Measurements from ENCODE around the gene CALHM5. TPM values are rescaled to one million over a fixed set of nuclear protein-coding genes. Genes with fewer than 3 reads are reported as not detected.

CALHM5 gene
- total and polyA plus RNA-seq, 3 donors from 2014 or later, result 1.5 to 2.0 (median 2.0) TPM

- no peak for TF ChIP-seq CTCF (IDR thresholded peaks at IDR 0.05)
- intact Hi-C loops (cut with DNase I; ENCODE audit: low total_unique reads), result no loop called here
- no peaks in the 10 kb centered on the region for H3K9me3 ChIP-seq
- no peak for DNase-seq
- no peak overlapping the region for H3K4me3 ChIP-seq
- H3K4me1 ChIP-seq, result no peaks in the 10 kb centered on the region
- no peaks in the 10 kb centered on the region for H3K27me3 ChIP-seq
- WGBS, 2 donors, result 90 to 94% methylated on average over 1 of the region's 1 CpG
- no peaks in the 10 kb centered on the region for H3K36me3 ChIP-seq (ENCODE audit: low read depth, missing control alignments)
- H3K27ac ChIP-seq, result no peak overlapping the region
Measured at GRCh38 chr6:116528133-116528532, 16.7 kb downstream of the CALHM5 start.

GRCh38 chr6:116528780-116529179, 17.3 kb downstream of the CALHM5 start:
- TF ChIP-seq POLR2A (IDR thresholded peaks at IDR 0.05) (no peak), CTCF (IDR thresholded peaks at IDR 0.05) (no peak)
- Histone ChIP-seq H3K27me3 (no peaks in the 10 kb centered on the region), H3K4me1 (no peaks in the 10 kb centered on the region), H3K27ac (no peak overlapping the region), H3K36me3 (ENCODE audit: low read depth, missing control alignments) (no peaks in the 10 kb centered on the region), H3K4me3 (no peak overlapping the region), H3K9me3 (no peaks in the 10 kb centered on the region)
- DNase-seq, result no peak
- intact Hi-C loops (cut with DNase I; ENCODE audit: low total_unique reads), result no loop called here
- WGBS, 2 donors, result 68 to 83% methylated on average over 3 of the region's 3 CpGs

DNA sequence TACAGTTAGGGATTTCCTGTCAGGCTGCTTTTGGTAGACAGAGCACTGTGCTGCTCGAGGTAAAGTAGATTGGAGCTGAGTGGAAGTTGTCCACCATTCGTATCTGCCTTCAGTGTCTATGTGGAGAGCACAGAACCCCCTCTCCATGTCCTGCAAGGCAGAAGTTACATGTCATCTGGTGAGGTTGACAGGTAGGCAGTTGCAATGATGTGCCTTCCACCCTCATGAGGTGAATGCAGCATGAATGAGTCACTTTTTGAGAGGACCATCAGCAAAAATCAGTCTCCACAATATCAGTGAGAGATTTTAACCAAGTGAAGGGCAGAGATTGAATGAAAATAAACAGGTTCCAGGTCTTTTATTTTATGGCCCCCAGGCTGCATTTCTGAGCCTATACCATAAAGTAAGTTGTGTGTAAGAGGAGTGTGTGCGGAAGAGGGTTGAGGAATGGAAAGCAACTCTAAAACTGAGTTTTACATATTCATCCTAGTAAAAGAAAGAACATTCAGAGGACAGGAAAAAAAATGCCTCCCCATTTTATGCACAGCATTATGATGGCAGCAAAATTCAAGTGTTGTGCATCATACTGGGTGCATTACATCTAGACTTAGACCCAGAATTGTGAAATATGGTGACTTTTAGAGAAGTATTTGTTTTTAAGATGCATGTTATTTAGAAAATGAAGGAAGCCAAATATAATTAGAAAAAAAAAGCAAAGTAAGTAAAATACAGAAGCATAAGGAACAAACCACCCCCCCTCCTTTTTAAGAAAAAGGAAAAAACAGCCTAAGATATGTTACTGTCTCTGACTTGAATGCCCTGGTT, 18.2 kb downstream of the CALHM5 start:
- no peak for TF ChIP-seq CTCF (IDR thresholded peaks at IDR 0.05)
- H3K4me3 ChIP-seq, result no peak overlapping the region
- WGBS, 2 donors, result 86 to 91% methylated on average over 3 of the region's 3 CpGs
- intact Hi-C loops (cut with DNase I; ENCODE audit: low total_unique reads), result no loop called here
- no peak for DNase-seq
- H3K9me3 ChIP-seq, result no peaks in the 10 kb centered on the region
- H3K36me3 ChIP-seq (ENCODE audit: low read depth, missing control alignments), result no peaks in the 10 kb centered on the region
- H3K27me3 ChIP-seq, result no peaks in the 10 kb centered on the region
- no peak overlapping the region for H3K27ac ChIP-seq
- no peaks in the 10 kb centered on the region for H3K4me1 ChIP-seq

DNA sequence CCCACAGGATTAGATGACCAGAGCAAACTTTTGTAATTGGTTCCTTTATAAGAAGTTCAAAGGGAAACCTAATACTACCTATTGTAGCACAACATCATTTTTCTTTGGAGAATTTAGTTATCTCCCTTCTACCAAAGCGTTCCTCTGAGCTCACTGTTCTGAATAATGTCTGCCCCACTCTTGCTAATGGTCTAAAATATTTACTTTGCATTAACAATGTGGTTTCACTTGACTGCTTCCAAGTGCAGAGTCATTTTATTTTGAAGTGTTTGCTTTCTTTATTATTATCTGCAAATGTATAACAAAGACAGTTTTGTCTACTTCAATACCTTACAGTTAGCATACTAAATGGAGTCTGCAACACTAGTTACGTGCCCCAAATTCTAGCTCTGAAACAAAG, 19.0 kb downstream of the CALHM5 start:
- Histone ChIP-seq H3K4me1 (no peaks in the 10 kb centered on the region), H3K4me3 (no peak overlapping the region), H3K27ac (no peak overlapping the region), H3K27me3 (no peaks in the 10 kb centered on the region), H3K9me3 (no peaks in the 10 kb centered on the region), H3K36me3 (ENCODE audit: low read depth, missing control alignments) (no peaks in the 10 kb centered on the region)
- WGBS, 2 donors, result 74 to 80% methylated on average over 2 of the region's 2 CpGs
- intact Hi-C loops (cut with DNase I; ENCODE audit: low total_unique reads), result no loop called here
- DNase-seq, result no peak
- TF ChIP-seq CTCF (IDR thresholded peaks at IDR 0.05), result no peak
